HS-5 (cell line): Measurements from ENCODE around the gene DNPEP.
"Not testable (repeated sequence)": the region's sequence is repeated elsewhere in the genome, so short reads cannot be mapped to it uniquely, and the experiment has no call there.

ENCODE experiments used
- DNase-seq: peaks from one replicate; pipeline ENCODE4 v3.0.0-alpha.2; 2012; ENCODE audit warnings: low read depth

Gene DNPEP

GRCh38 chr2:219401606-219402005, 13.9 kb upstream of the DNPEP start:
- DNase-seq = no peak

GRCh38 chr2:219400562-219400961, 12.8 kb upstream of the DNPEP start:
- no peak for DNase-seq

- DNase-seq = no peak
Observed at GRCh38 chr2:219399716-219400478, 12.2 kb upstream of the DNPEP start.

- DNase-seq = no peak
Observed at GRCh38 chr2:219398721-219399363, 11.1 kb upstream of the DNPEP start.

- no peak for DNase-seq
Observed at GRCh38 chr2:219396863-219397457, 9.2 kb upstream of the DNPEP start.

GRCh38 chr2:219395609-219396008, 7.9 kb upstream of the DNPEP start:
- DNase-seq = no peak

- DNase-seq = not testable (repeated sequence)
Observed at GRCh38 chr2:219395056-219395455, 7.3 kb upstream of the DNPEP start.

GRCh38 chr2:219392754-219393153, 5.0 kb upstream of the DNPEP start:
- DNase-seq = no peak

- DNase-seq = no peak
Observed at GRCh38 chr2:219388907-219389156, 1.1 kb upstream of the DNPEP start.

- DNase-seq = peak; percentile 69
Observed at GRCh38 chr2:219388121-219388906, 602 bp upstream of the DNPEP start.

GRCh38 chr2:219386532-219387280, 1.0 kb downstream of the DNPEP start:
- no peak for DNase-seq

- no peak for DNase-seq
Observed at GRCh38 chr2:219385958-219386520, 1.7 kb downstream of the DNPEP start.

- no peak for DNase-seq
Observed at GRCh38 chr2:219384859-219385258, 2.9 kb downstream of the DNPEP start.

GRCh38 chr2:219384083-219384713, 3.5 kb downstream of the DNPEP start:
- DNase-seq = no peak

- no peak for DNase-seq
Observed at GRCh38 chr2:219381448-219381847, 6.3 kb downstream of the DNPEP start.

- no peak for DNase-seq
Observed at GRCh38 chr2:219380926-219381325, 6.8 kb downstream of the DNPEP start.

GRCh38 chr2:219378163-219378851, 9.4 kb downstream of the DNPEP start:
- DNase-seq = no peak

- DNase-seq = no peak
Observed at GRCh38 chr2:219369447-219369861, 18.3 kb downstream of the DNPEP start.

- DNase-seq = no peak
Observed at GRCh38 chr2:219368690-219369191, 19.0 kb downstream of the DNPEP start.

- peak; percentile 91 for DNase-seq
Observed at GRCh38 chr2:219362524-219363164, 25.1 kb downstream of the DNPEP start.
